HEK293 (cell line): ENCODE data around the gene COPS2.

Experiments used
- CTCF ChIA-PET: fragments of 350-600 bp; formaldehyde crosslinking; extraction: SDS; loops from one replicate; lab custom pipeline; 2021; ENCODE audit warnings: antibody characterized with exemption; lab: Yijun Ruan, JAX
- POLR2A ChIA-PET: fragments of 300-600 bp; formaldehyde crosslinking; extraction: SDS; loops from one replicate; lab custom pipeline; 2020; ENCODE audit warnings: antibody characterized with exemption, inconsistent platforms; lab: Yijun Ruan, JAX
- H3K27ac ChIP-seq: fragments of 200-500 bp; sonication (Bioruptor generic); 2 replicates; pipeline ENCODE4 v1.5.1; 2014; ENCODE audit warnings: low read depth, low read length, control low read depth, inconsistent platforms; ENCODE audit errors: extremely low read depth
- H3K36me3 ChIP-seq, 2 experiments: fragments of 200-500 bp in 1 of 2; sonication (Bioruptor generic) in 1 of 2; 1 replicate in 1 of 2; 2 replicates in 1 of 2; pipeline ENCODE4 v1.5.1; 2014 to 2017; ENCODE audit warnings: inconsistent platforms in 2 of 2, low read length in 2 of 2; ENCODE audit not compliant: control insufficient read depth in 2 of 2, insufficient read depth in 1 of 2
- H3K4me1 ChIP-seq: fragments of 200-500 bp; sonication (Bioruptor generic); 2 replicates; pipeline ENCODE4 v1.5.1; 2014; ENCODE audit warnings: mild to moderate bottlenecking, low read length, inconsistent platforms; ENCODE audit not compliant: control insufficient read depth, insufficient read depth
- H3K4me3 ChIP-seq: 2 replicates; pipeline ENCODE4 v1.5.1; 2011; ENCODE audit warnings: low read depth, mild to moderate bottlenecking, control low read depth, low read length, moderate library complexity
- H3K9me3 ChIP-seq: fragments of 200-500 bp; sonication (Bioruptor generic); 2 replicates; pipeline ENCODE4 v1.5.1; 2014; ENCODE audit warnings: low read depth, low read length, inconsistent platforms; ENCODE audit not compliant: control insufficient read depth, insufficient read depth
- EGR2 ChIP-seq: fragments of 450-650 bp; formaldehyde crosslinking; IDR thresholded peaks from 2 replicates; pipeline ENCODE4 v1.5.1; 2016; ENCODE audit warnings: low read depth, missing biosample characterization, missing genetic modification characterization
- ELK4 ChIP-seq: IDR thresholded peaks from 2 replicates; pipeline ENCODE4 v1.6.1; 2011; ENCODE audit warnings: mild to moderate bottlenecking, low read depth, low read length, borderline replicate concordance
- PRDM2 ChIP-seq: fragments of 450-650 bp; formaldehyde crosslinking; IDR thresholded peaks from 2 replicates; pipeline ENCODE4 v1.5.1; 2016; ENCODE audit warnings: missing biosample characterization, missing genetic modification characterization, borderline replicate concordance
- YY1 ChIP-seq: fragments of 450-650 bp; formaldehyde crosslinking; IDR thresholded peaks from 2 replicates; pipeline ENCODE4 v1.5.1; 2018; ENCODE audit warnings: missing biosample characterization, missing genetic modification characterization
- ZBTB20 ChIP-seq: fragments of 450-650 bp; formaldehyde crosslinking; IDR thresholded peaks from 2 replicates; pipeline ENCODE4 v1.5.1; 2016; ENCODE audit warnings: missing biosample characterization, missing genetic modification characterization
- ZBTB48 ChIP-seq: fragments of 450-650 bp; formaldehyde crosslinking; IDR thresholded peaks from 2 replicates; pipeline ENCODE4 v1.5.1; 2016; ENCODE audit warnings: missing biosample characterization, missing genetic modification characterization
- ZBTB7A ChIP-seq: fragments of 450-650 bp; formaldehyde crosslinking; IDR thresholded peaks from 2 replicates; pipeline ENCODE4 v1.5.1; 2016; ENCODE audit warnings: low read depth, missing biosample characterization, missing genetic modification characterization
- ZFP41 ChIP-seq: fragments of 450-650 bp; formaldehyde crosslinking; IDR thresholded peaks from 2 replicates; pipeline ENCODE4 v1.5.1; 2016; ENCODE audit warnings: missing biosample characterization, missing genetic modification characterization, borderline replicate concordance
- ZNF138 ChIP-seq: fragments of 450-650 bp; formaldehyde crosslinking; IDR thresholded peaks from 2 replicates; pipeline ENCODE4 v1.5.1; 2016; ENCODE audit warnings: missing biosample characterization, missing genetic modification characterization, borderline replicate concordance
- ZNF223 ChIP-seq: fragments of 450-650 bp; formaldehyde crosslinking; IDR thresholded peaks from 2 replicates; pipeline ENCODE4 v1.5.1; 2016; ENCODE audit warnings: missing biosample characterization, missing genetic modification characterization
- ZNF354C ChIP-seq: fragments of 450-650 bp; formaldehyde crosslinking; IDR thresholded peaks from 2 replicates; pipeline ENCODE4 v1.5.1; 2016; ENCODE audit warnings: missing biosample characterization, missing genetic modification characterization, low read depth, borderline replicate concordance
- ZNF510 ChIP-seq: fragments of 450-650 bp; formaldehyde crosslinking; IDR thresholded peaks from 2 replicates; pipeline ENCODE4 v1.5.1; 2018; ENCODE audit warnings: mild to moderate bottlenecking, missing genetic modification characterization, missing biosample characterization; ENCODE audit not compliant: insufficient replicate concordance
- ZNF561 ChIP-seq: fragments of 450-650 bp; IDR thresholded peaks from 2 replicates; pipeline ENCODE4 v1.5.1; 2018; ENCODE audit warnings: missing biosample characterization, missing genetic modification characterization, borderline replicate concordance
- ZNF626 ChIP-seq: fragments of 450-650 bp; sonication (Bioruptor Pico); formaldehyde crosslinking; IDR thresholded peaks from 2 replicates; pipeline ENCODE4 v1.5.1; 2018; ENCODE audit warnings: missing biosample characterization, missing genetic modification characterization, inconsistent platforms
- ZNF843 ChIP-seq: fragments of 450-650 bp; formaldehyde crosslinking; IDR thresholded peaks from 2 replicates; pipeline ENCODE4 v1.5.1; 2016; ENCODE audit warnings: missing biosample characterization, missing genetic modification characterization
- ZSCAN16 ChIP-seq: fragments of 450-650 bp; formaldehyde crosslinking; IDR thresholded peaks from 2 replicates; pipeline ENCODE4 v1.5.1; 2016; ENCODE audit warnings: missing biosample characterization, missing genetic modification characterization
- ZSCAN4 ChIP-seq: fragments of 450-650 bp; formaldehyde crosslinking; IDR thresholded peaks from 2 replicates; pipeline ENCODE4 v1.5.1; 2017; ENCODE audit warnings: missing biosample characterization, missing genetic modification characterization
- TF ChIP-seq, protein P1 (sequence below): fragments of 450-650 bp; formaldehyde crosslinking; IDR thresholded peaks from 2 replicates; pipeline ENCODE4 v1.5.1; 2016; ENCODE audit warnings: missing biosample characterization, missing genetic modification characterization

The COPS2 gene

GRCh38 chr15:49103002-49103401 lies 52.4 kb downstream of the COPS2 start:
- CTCF ChIA-PET: interaction anchor here (0.7 kb wide), 1 partner anchor 1213 kb away, joined by 3 read pairs; no protein-coding TSS in a partner anchor
- POLR2A ChIA-PET: no interaction called here
- TF ChIP-seq ZNF843 (tag by site-specific recombination): no peak
- TF ChIP-seq ELK4: no peak
- no peak for TF ChIP-seq YY1 (tag by site-specific recombination)
- TF ChIP-seq ZBTB7A (tag by site-specific recombination): no peak
- no peak for TF ChIP-seq ZNF354C (tag by site-specific recombination)
- TF ChIP-seq ZBTB20: no peak
- TF ChIP-seq ZNF138 (tag by site-specific recombination): no peak
- no peak for TF ChIP-seq ZNF510 (tag by site-specific recombination)
- TF ChIP-seq PRDM2 (tag by site-specific recombination): no peak
- no peak for TF ChIP-seq ZNF561 (tag by site-specific recombination)
- TF ChIP-seq, protein P1, sequence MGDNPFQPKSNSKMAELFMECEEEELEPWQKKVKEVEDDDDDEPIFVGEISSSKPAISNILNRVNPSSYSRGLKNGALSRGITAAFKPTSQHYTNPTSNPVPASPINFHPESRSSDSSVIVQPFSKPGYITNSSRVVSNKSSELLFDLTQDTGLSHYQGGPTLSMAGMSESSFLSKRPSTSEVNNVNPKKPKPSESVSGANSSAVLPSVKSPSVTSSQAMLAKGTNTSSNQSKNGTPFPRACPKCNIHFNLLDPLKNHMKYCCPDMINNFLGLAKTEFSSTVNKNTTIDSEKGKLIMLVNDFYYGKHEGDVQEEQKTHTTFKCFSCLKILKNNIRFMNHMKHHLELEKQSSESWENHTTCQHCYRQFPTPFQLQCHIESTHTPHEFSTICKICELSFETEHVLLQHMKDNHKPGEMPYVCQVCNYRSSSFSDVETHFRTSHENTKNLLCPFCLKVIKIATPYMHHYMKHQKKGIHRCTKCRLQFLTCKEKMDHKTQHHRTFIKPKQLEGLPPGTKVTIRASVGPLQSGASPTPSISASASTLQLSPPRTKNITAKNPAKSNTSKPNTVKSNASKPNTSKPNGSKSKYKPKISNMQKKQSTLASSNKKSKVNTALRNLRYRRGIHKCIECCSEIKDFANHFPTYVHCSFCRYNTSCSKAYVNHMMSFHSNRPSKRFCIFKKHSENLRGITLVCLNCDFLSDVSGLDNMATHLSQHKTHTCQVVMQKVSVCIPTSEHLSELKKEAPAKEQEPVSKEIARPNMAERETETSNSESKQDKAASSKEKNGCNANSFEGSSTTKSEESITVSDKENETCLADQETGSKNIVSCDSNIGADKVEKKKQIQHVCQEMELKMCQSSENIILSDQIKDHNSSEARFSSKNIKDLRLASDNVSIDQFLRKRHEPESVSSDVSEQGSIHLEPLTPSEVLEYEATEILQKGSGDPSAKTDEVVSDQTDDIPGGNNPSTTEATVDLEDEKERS: no peak
- TF ChIP-seq ZBTB48 (tag by site-specific recombination): no peak
- TF ChIP-seq EGR2 (tag by site-specific recombination): no peak
- no peak for TF ChIP-seq ZNF223 (tag by site-specific recombination)
- TF ChIP-seq ZSCAN4 (tag by site-specific recombination): no peak
- no peak for TF ChIP-seq ZSCAN16
- no peak for TF ChIP-seq ZNF626 (tag by site-specific recombination)
- TF ChIP-seq ZFP41 (tag by site-specific recombination): no peak
- TF ChIP-seq, all 188 proteins: peak for 0

More at GRCh38 chr15:49103002-49103401, 52.4 kb downstream of the COPS2 start:
- Histone ChIP-seq H3K27ac (no peak overlapping the region), H3K4me3 (no peak overlapping the region), H3K36me3 (peaks cover 0 to 13% of the 10 kb centered on the region in 2 experiments; a peak in 1 of 3 replicates), H3K4me1 (no peaks in the 10 kb centered on the region), H3K9me3 (no peaks in the 10 kb centered on the region)
